Measurements from ENCODE around the gene HDAC4.

DNA sequence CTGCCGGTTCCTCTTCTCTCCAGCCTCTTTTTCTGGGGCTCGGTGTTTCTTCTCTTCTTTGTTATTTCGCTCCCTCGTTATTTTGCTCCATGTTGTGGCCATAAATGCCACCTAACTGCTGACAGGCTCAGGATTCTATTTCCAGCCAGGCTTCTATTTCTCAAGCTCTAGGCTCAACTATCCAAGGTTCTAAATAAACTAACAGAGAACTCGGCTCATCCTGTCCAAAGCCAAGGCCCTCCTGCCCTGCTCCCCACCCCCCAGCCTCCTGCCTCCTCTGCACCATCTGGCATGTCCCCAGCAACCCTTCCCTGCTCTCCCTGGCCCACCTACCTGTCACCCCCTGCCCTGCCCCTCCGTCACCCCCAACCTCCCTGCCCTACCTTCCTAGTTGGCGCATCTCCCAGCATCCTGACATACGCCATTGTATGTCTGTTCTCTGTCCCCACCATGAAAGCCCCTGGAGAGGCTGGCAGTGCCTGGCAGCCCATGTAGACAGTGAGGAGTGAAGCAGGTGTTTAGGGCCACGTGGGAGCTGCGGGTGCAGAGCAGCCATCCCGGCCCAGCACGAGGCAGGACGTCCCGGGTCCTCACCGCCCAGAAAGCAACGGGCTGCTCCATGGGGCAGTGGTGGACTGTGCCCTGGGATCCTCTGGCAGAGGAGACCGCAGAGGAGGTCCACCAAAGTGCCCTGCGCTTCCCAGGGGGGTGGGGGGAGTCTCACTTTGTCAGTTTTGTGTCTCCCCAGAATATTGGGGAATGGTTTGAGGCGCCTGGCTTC, 366.1 kb downstream of the HDAC4 start:
- TF ChIP-seq, protein P1, sequence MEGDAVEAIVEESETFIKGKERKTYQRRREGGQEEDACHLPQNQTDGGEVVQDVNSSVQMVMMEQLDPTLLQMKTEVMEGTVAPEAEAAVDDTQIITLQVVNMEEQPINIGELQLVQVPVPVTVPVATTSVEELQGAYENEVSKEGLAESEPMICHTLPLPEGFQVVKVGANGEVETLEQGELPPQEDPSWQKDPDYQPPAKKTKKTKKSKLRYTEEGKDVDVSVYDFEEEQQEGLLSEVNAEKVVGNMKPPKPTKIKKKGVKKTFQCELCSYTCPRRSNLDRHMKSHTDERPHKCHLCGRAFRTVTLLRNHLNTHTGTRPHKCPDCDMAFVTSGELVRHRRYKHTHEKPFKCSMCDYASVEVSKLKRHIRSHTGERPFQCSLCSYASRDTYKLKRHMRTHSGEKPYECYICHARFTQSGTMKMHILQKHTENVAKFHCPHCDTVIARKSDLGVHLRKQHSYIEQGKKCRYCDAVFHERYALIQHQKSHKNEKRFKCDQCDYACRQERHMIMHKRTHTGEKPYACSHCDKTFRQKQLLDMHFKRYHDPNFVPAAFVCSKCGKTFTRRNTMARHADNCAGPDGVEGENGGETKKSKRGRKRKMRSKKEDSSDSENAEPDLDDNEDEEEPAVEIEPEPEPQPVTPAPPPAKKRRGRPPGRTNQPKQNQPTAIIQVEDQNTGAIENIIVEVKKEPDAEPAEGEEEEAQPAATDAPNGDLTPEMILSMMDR (IDR thresholded peaks at IDR 0.05): no peak
- no peak for TF ChIP-seq SIN3A (IDR thresholded peaks at IDR 0.05; ENCODE audit: borderline replicate concordance, insufficient read depth, low read depth, low read length)
